T-cell (primary cell): ENCODE data around the gene DKC1. TPM values are rescaled to one million over a fixed set of nuclear protein-coding genes. Genes with fewer than 3 reads are reported as not detected.

Experiments used
- ATAC-seq, 4 experiments: fragments of 200-7000 bp in 3 of 4; fragments of 150-1000 bp in 1 of 4; cut with Tn5 transposase; replicated peaks in 1 of 4; 1 replicate in 3 of 4; 2 replicates in 1 of 4; pipeline ENCODE4 v1.10.0; 2021; ENCODE audit warnings: moderate library complexity in 3 of 4, mild to moderate bottlenecking in 2 of 4, moderate number of reproducible peaks in 1 of 4
- CTCF ChIA-PET, 2 donors: fragments of 300-600 bp; sonication (Branson Sonifier 250); formaldehyde crosslinking; loops; one replicate each; lab custom pipeline; 2022; ENCODE audit warnings: antibody characterized with exemption in 2 of 2; lab: Charles Lee
- POLR2A ChIA-PET, 2 donors: fragments of 300-600 bp; sonication (Branson Sonifier 250); formaldehyde crosslinking; loops; one replicate each; lab custom pipeline; 2022; ENCODE audit warnings: antibody characterized with exemption in 2 of 2; lab: Charles Lee
- DNase-seq, 35 experiments: peaks; one replicate each; pipeline versions ENCODE4 v3.0.0 to v3.0.0-alpha.2; 2013 to 2023
- H3K27ac ChIP-seq: one replicate; pipeline ENCODE4 v1.5.1; 2013; ENCODE audit warnings: low read length
- H3K27me3 ChIP-seq, 2 experiments: replicated peaks in 1 of 2; 1 replicate in 1 of 2; 2 replicates in 1 of 2; pipeline versions ENCODE4 v1.6.1 to v1.7.0; 2013; ENCODE audit warnings: low read length in 1 of 2, mixed read lengths in 1 of 2; ENCODE audit not compliant: control insufficient read depth in 2 of 2, insufficient read depth in 2 of 2; ENCODE audit errors: extremely low read depth in 1 of 2
- H3K36me3 ChIP-seq, 2 donors: 1 replicate in 1 of 2; 2 replicates in 1 of 2; pipeline versions ENCODE4 v1.6.1 to v1.7.0; 2013; ENCODE audit warnings: low read length in 1 of 2; ENCODE audit not compliant: control insufficient read depth in 2 of 2, insufficient read depth in 1 of 2; ENCODE audit errors: extremely low read depth in 1 of 2
- H3K4me1 ChIP-seq, 2 experiments: 1 replicate in 1 of 2; 2 replicates in 1 of 2; pipeline versions ENCODE4 v1.6.1 to v1.7.0; 2013; ENCODE audit warnings: low read length in 2 of 2, mixed read lengths in 1 of 2; ENCODE audit not compliant: insufficient read depth in 2 of 2, control insufficient read depth in 1 of 2; ENCODE audit errors: extremely low read depth in 1 of 2
- H3K4me3 ChIP-seq, 2 donors: 1 replicate in 1 of 2; 2 replicates in 1 of 2; pipeline versions ENCODE4 v1.5.1 to v1.7.0; 2013; ENCODE audit warnings: mild to moderate bottlenecking in 2 of 2, low read length in 1 of 2, moderate library complexity in 1 of 2; ENCODE audit not compliant: control insufficient read depth in 1 of 2; ENCODE audit errors: extremely low read depth in 1 of 2
- H3K9me3 ChIP-seq: 2 replicates; pipeline ENCODE4 v1.7.0; 2013
- H3K27ac Mint-ChIP-seq, 2 donors: one replicate each; pipeline ENCODE4 v1.8.0; 2020 to 2021; ENCODE audit warnings: mild to moderate bottlenecking in 2 of 2, mixed read lengths in 2 of 2
- H3K27me3 Mint-ChIP-seq, 2 donors: one replicate each; pipeline ENCODE4 v1.8.0; 2021 to 2022; ENCODE audit warnings: mixed read lengths in 2 of 2
- H3K36me3 Mint-ChIP-seq: one replicate; pipeline ENCODE4 v1.8.0; 2021; ENCODE audit warnings: mixed read lengths
- H3K4me1 Mint-ChIP-seq, 3 donors: one replicate each; pipeline ENCODE4 v1.8.0; 2020 to 2022; ENCODE audit warnings: mixed read lengths in 3 of 3, mild to moderate bottlenecking in 1 of 3
- H3K4me3 Mint-ChIP-seq, 3 donors: one replicate each; pipeline ENCODE4 v1.8.0; 2020 to 2022; ENCODE audit warnings: mild to moderate bottlenecking in 3 of 3, mixed read lengths in 3 of 3, moderate library complexity in 3 of 3
- H3K9me3 Mint-ChIP-seq, 3 donors: one replicate each; pipeline ENCODE4 v1.8.0; 2020 to 2022; ENCODE audit warnings: mixed read lengths in 3 of 3
- WGBS: methylation state at CpG from one replicate; pipeline ENCODE4 v1.1.5; 2013; ENCODE audit warnings: missing lambda C conversion rate; ENCODE audit not compliant: insufficient coverage; 5-methylcytosine and 5-hydroxymethylcytosine counted together
- total RNA-seq, 35 experiments: library from RNA in 6 of 35; stranded (reverse) in 6 of 35; fragments of 120-200 nt in 1 of 35; gene quantifications; one replicate each; pipeline versions ENCODE4 v1.2.1 to v1.2.4 and lab custom pipeline; 2013 to 2026

DKC1 gene
- total RNA-seq, 5 donors from 2014 or later (not counting 1 experiment from before 2014, with no cell fraction given), result 56.5 to 63.2 (median 58.5) TPM

DNA sequence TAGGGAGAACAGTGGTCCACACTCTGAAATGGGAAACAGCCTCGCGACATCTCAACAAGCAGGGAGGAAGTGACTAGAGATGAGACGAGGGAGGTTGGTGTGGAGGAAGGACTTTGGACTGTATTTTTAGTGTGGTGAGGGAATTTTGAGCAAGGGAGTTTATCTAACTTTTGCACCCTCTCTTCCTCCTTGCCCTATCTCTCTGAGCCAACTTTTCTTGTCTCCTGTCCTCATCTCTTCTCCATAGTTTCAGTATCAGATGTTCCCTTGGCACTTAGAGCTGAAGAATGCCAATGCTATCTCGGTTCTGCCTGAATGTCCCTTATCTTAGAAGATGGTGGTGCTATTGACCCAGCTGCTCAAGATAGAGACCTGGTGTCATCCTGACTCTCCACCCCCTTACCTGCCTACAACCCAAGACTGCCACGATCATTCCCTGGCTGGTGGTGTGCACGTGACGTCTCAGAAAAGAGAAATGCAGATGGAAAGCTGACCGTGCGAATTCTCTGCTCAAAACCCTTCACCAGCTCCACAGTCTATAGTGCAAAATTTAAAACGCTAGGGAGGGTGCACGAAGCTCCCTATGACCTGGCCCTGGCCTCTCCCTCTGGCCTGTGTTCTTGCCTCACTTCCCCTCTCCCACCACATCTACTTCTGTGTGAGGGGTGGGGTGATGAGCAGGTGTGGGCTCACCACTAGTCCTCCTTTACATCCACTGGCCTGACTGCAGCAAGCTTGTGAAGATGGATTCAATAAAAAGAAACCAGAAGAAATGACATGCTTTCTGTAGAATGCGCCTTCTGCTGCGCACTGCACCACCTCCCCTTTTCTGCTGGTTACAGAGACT is 21.7 kb downstream of the DKC1 start:
- no peaks in the 10 kb centered on the region for H3K9me3 ChIP-seq
- POLR2A ChIA-PET, result no interaction called here
- H3K4me1 Mint-ChIP-seq, result peaks cover 12 to 15% (median 13%) of the 10 kb centered on the region in 3 donors
- CTCF ChIA-PET, result interaction anchor here in 1 of 2 donors (0.6 kb wide), 1 partner anchor 239 kb away, joined by 5 read pairs; no protein-coding TSS in a partner anchor
- ATAC-seq (peak in 1 of 4 experiments; percentile 39), DNase-seq (no peak)
- H3K4me3 Mint-ChIP-seq, result peak overlapping the region; percentile 66 to 81 (median 77)
- WGBS, result 62% methylated on average over 4 of the region's 13 CpGs
- H3K4me3 ChIP-seq, result peak overlapping the region; percentile 7 to 19
- peak overlapping the region; percentile 77 to 82 for H3K27ac Mint-ChIP-seq
- no peaks in the 10 kb centered on the region for H3K9me3 Mint-ChIP-seq
- H3K36me3 ChIP-seq, result peaks cover 0 to 2% of the 10 kb centered on the region in 2 donors
- H3K27ac ChIP-seq, result no peak overlapping the region
- H3K27me3 ChIP-seq, result no peaks in the 10 kb centered on the region
- peaks cover 0 to 6% of the 10 kb centered on the region in 2 donors for H3K27me3 Mint-ChIP-seq
- H3K4me1 ChIP-seq, result peaks cover 0 to 4% of the 10 kb centered on the region in 2 experiments
- peaks cover 10% of the 10 kb centered on the region for H3K36me3 Mint-ChIP-seq

DNA sequence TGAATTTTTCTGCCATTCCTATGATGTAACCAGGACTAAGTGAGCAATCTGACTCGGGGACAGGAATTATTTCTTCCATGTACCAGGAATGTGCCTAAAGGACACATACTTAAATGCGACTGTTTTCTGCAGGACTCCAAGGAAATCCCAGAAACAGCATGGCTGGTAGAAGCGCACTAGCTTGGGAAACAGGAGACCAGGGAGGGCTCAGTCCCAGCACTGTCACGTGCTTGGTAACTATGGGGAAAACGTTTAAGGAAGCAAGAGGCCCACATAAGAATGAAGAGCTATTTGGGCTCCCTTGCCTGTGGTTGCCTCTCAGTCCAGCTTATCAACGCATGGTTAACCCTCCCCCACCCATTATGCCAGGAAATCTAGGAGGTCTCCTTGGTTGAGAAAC is 23.1 kb downstream of the DKC1 start:
- H3K9me3 Mint-ChIP-seq, result no peaks in the 10 kb centered on the region
- H3K36me3 Mint-ChIP-seq, result peaks cover 16% of the 10 kb centered on the region
- H3K4me1 Mint-ChIP-seq, result peaks cover 12 to 15% (median 13%) of the 10 kb centered on the region in 3 donors
- Histone ChIP-seq H3K27me3 (no peaks in the 10 kb centered on the region), H3K9me3 (no peaks in the 10 kb centered on the region), H3K4me1 (peaks cover 0 to 4% of the 10 kb centered on the region in 2 experiments), H3K36me3 (peaks cover 0 to 2% of the 10 kb centered on the region in 2 donors), H3K27ac (no peak overlapping the region), H3K4me3 (no peak overlapping the region)
- H3K27me3 Mint-ChIP-seq, result peaks cover 0 to 6% of the 10 kb centered on the region in 2 donors
- ATAC-seq, result no peak
- no peak overlapping the region for H3K4me3 Mint-ChIP-seq
- WGBS, result 67% methylated on average over 1 of the region's 6 CpGs
- no peak overlapping the region for H3K27ac Mint-ChIP-seq
- POLR2A ChIA-PET, result no interaction called here
- no peak for DNase-seq
- CTCF ChIA-PET, result no interaction called here

DNA sequence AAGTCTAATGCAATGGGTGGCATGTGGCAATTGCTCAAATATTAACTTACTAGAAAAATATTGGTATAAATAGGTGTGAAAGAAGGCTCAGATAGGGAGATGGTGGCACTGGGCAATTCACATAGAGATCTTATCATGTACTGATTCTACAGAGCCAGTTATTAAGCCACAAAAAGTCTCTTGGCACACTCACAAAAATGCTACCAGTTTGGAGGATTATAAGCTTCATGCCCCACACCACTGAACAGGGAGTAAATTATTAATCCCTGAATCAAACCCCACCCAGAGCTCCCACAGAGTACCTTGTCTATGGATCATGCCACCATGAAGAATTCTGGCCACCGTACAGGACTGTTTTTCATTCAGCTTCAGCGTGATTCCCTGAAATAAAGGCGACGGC is 28.8 kb downstream of the DKC1 start:
- Histone ChIP-seq H3K27ac (no peak overlapping the region), H3K4me3 (no peak overlapping the region), H3K27me3 (no peaks in the 10 kb centered on the region), H3K9me3 (no peaks in the 10 kb centered on the region), H3K36me3 (no peaks in the 10 kb centered on the region), H3K4me1 (no peaks in the 10 kb centered on the region)
- peaks cover 0 to 8% of the 10 kb centered on the region in 2 donors for H3K27me3 Mint-ChIP-seq
- H3K4me3 Mint-ChIP-seq, result no peak overlapping the region
- no peak overlapping the region for H3K27ac Mint-ChIP-seq
- POLR2A ChIA-PET, result no interaction called here
- WGBS, result no CpG with 5 or more reads among the region's 4 CpGs
- CTCF ChIA-PET, result interaction anchor here in 1 of 2 donors (0.5 kb wide), 1 partner anchor 1127 kb away, joined by 3 read pairs; no protein-coding TSS in a partner anchor
- H3K36me3 Mint-ChIP-seq, result peaks cover 9% of the 10 kb centered on the region
- ATAC-seq, result no peak
- no peaks in the 10 kb centered on the region for H3K9me3 Mint-ChIP-seq
- H3K4me1 Mint-ChIP-seq, result peaks cover 0 to 2% (median 0%) of the 10 kb centered on the region in 3 donors
- no peak for DNase-seq

DNA sequence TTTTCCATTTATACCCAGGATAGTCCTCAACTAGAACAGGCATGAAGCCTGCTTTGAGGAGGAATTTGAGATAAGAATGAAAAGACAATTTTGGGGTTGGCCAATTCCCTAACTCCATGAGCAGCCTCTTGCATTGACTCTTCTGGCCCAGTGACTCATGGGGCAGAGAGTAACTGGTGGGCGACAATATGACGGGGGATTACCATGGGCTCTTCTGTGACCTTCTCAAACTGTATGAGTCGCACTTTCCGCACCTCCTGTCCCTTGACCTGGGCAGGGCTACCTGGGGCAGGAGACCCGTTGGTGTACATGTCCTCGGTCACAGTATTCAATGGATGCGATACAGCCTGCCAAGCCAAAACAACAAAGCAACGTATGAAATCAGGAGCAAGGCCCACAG is 29.3 kb downstream of the DKC1 start:
- Histone ChIP-seq H3K27ac (no peak overlapping the region), H3K4me3 (no peak overlapping the region), H3K4me1 (no peaks in the 10 kb centered on the region), H3K27me3 (no peaks in the 10 kb centered on the region), H3K9me3 (no peaks in the 10 kb centered on the region), H3K36me3 (no peaks in the 10 kb centered on the region)
- no peaks in the 10 kb centered on the region for H3K9me3 Mint-ChIP-seq
- no peak overlapping the region for H3K4me3 Mint-ChIP-seq
- peaks cover 9% of the 10 kb centered on the region for H3K36me3 Mint-ChIP-seq
- peaks cover 0 to 8% of the 10 kb centered on the region in 2 donors for H3K27me3 Mint-ChIP-seq
- ATAC-seq (no peak), DNase-seq (no peak)
- H3K4me1 Mint-ChIP-seq, result peaks cover 0 to 2% (median 0%) of the 10 kb centered on the region in 3 donors
- WGBS, result 89% methylated on average over 3 of the region's 8 CpGs
- CTCF ChIA-PET, result interaction anchor here in 1 of 2 donors (0.5 kb wide), 1 partner anchor 1127 kb away, joined by 3 read pairs; no protein-coding TSS in a partner anchor
- POLR2A ChIA-PET, result no interaction called here
- H3K27ac Mint-ChIP-seq, result no peak overlapping the region

DNA sequence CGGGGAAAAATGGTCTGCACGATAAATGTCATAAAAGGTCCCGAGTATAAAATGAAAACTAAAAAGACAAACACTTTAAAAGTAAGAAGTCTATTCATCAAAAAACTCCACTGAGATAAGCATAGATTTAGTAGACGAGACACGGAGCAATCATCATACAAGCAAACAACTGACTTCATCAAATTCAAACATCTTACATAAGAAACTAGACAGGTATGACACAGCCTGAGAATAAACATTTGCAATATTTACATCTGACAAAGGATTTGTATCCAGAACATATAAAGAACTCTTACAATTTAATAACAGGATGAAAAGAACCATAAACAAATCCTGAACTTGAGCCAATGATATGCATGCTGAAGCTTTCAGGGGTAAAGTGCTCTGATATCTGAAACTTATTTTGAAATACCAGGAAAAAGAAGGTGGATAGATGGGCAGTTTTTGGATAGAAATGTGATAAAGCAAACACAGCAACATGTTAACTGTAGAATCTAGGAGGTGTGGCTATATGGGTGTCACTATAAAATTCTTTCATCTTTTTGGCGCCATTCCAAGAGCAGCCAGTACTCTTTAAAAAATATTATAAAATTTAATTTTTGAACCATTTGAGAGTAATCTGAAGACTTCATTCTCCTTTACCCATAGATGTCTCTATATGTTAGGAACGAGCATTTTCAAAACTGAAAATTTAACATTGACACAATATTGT is 30.6 kb downstream of the DKC1 start:
- no peaks in the 10 kb centered on the region for H3K9me3 Mint-ChIP-seq
- WGBS, result no CpG with 5 or more reads among the region's 7 CpGs

DNA sequence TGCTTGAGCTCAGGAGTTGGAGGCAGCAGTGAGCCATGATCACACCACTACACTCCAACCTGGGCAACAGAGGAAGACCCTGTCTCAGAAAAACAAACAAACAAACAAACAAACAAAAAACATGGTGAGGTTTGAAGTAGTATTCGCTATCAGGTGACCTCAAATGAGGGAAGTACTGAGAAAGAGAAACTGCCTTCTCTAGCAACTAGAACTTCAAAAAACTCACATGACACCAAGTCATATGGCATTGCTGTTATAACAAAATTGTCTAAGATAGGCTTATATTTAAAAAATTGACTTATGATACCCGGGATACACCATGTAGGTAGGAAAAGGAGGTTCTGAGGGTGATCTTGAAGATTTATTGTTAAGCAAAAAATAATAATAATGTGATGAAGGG is 32.4 kb downstream of the DKC1 start:
- DNase-seq (no peak), ATAC-seq (no peak)
- Mint-ChIP-seq H3K9me3 (no peaks in the 10 kb centered on the region), H3K36me3 (peaks cover 3% of the 10 kb centered on the region), H3K27ac (no peak overlapping the region), H3K4me3 (no peak overlapping the region), H3K27me3 (peaks cover 0 to 16% of the 10 kb centered on the region in 2 donors), H3K4me1 (peaks cover 11 to 20% (median 12%) of the 10 kb centered on the region in 3 donors)
- Histone ChIP-seq H3K27ac (no peak overlapping the region), H3K9me3 (no peaks in the 10 kb centered on the region), H3K4me3 (no peak overlapping the region), H3K36me3 (no peaks in the 10 kb centered on the region), H3K4me1 (peaks cover 6 to 9% of the 10 kb centered on the region in 2 experiments), H3K27me3 (no peaks in the 10 kb centered on the region)
- WGBS, result no CpG with 5 or more reads among the region's 2 CpGs
- ChIA-PET CTCF (no interaction called here), POLR2A (no interaction called here)

More for the DNA sequence above, 30.6 kb downstream of the DKC1 start:
- no peak for ATAC-seq
- no peak for DNase-seq
- ChIA-PET POLR2A (no interaction called here), CTCF (interaction anchor here in 1 of 2 donors (0.5 kb wide), 1 partner anchor 289 kb away, joined by 3 read pairs; no protein-coding TSS in a partner anchor)
- Histone ChIP-seq H3K4me1 (no peaks in the 10 kb centered on the region), H3K27me3 (no peaks in the 10 kb centered on the region), H3K4me3 (no peak overlapping the region), H3K36me3 (no peaks in the 10 kb centered on the region), H3K9me3 (no peaks in the 10 kb centered on the region), H3K27ac (no peak overlapping the region)
- no peak overlapping the region for H3K4me3 Mint-ChIP-seq
- H3K36me3 Mint-ChIP-seq, result peaks cover 9% of the 10 kb centered on the region
- H3K27ac Mint-ChIP-seq, result no peak overlapping the region
- H3K4me1 Mint-ChIP-seq, result peaks cover 0 to 5% (median 0%) of the 10 kb centered on the region in 3 donors
- peaks cover 0 to 8% of the 10 kb centered on the region in 2 donors for H3K27me3 Mint-ChIP-seq
